Measurements from ENCODE around the gene FBLN7. TPM values are rescaled to one million over a fixed set of nuclear protein-coding genes. Genes with fewer than 3 reads are reported as not detected.
"Not testable (repeated sequence)": the region's sequence is repeated elsewhere in the genome, so short reads cannot be mapped to it uniquely, and the experiment has no call there.

FBLN7 gene
- total and polyA plus RNA-seq, 8 donors: 2.6 to 19.1 (median 13.3) TPM

- H3K36me3 ChIP-seq: peaks cover 0 to 61% of the 10 kb centered on the region in 2 donors
- ATAC-seq (peak; percentile 45), DNase-seq (no peak)
- intact Hi-C loops (cut with DNase I): no loop called here
- H3K4me3 ChIP-seq: no peak overlapping the region
- no peak overlapping the region for H3K27ac ChIP-seq
- TF ChIP-seq, protein P1, sequence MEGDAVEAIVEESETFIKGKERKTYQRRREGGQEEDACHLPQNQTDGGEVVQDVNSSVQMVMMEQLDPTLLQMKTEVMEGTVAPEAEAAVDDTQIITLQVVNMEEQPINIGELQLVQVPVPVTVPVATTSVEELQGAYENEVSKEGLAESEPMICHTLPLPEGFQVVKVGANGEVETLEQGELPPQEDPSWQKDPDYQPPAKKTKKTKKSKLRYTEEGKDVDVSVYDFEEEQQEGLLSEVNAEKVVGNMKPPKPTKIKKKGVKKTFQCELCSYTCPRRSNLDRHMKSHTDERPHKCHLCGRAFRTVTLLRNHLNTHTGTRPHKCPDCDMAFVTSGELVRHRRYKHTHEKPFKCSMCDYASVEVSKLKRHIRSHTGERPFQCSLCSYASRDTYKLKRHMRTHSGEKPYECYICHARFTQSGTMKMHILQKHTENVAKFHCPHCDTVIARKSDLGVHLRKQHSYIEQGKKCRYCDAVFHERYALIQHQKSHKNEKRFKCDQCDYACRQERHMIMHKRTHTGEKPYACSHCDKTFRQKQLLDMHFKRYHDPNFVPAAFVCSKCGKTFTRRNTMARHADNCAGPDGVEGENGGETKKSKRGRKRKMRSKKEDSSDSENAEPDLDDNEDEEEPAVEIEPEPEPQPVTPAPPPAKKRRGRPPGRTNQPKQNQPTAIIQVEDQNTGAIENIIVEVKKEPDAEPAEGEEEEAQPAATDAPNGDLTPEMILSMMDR (IDR thresholded peaks at IDR 0.05): no peak
- H3K27me3 ChIP-seq: no peaks in the 10 kb centered on the region
- no peaks in the 10 kb centered on the region for H3K9me3 ChIP-seq
- H3K4me1 ChIP-seq: peaks cover 0 to 15% of the 10 kb centered on the region in 2 donors
These were observed 42.5 kb upstream of the FBLN7 start for GRCh38 chr2:112095681-112096080.

- no peaks in the 10 kb centered on the region for H3K9me3 ChIP-seq
- intact Hi-C loops (cut with DNase I): no loop called here
- no peak overlapping the region for H3K27ac ChIP-seq
- no peak for DNase-seq
- peaks cover 0 to 15% of the 10 kb centered on the region in 2 donors for H3K4me1 ChIP-seq
- H3K27me3 ChIP-seq: no peaks in the 10 kb centered on the region
- TF ChIP-seq, protein P1 (IDR thresholded peaks at IDR 0.05): no peak
- peak; percentile 36 for ATAC-seq
- H3K4me3 ChIP-seq: no peak overlapping the region
- H3K36me3 ChIP-seq: peaks cover 0 to 61% of the 10 kb centered on the region in 2 donors
These were observed 42.1 kb upstream of the FBLN7 start for GRCh38 chr2:112096098-112096497.

DNA sequence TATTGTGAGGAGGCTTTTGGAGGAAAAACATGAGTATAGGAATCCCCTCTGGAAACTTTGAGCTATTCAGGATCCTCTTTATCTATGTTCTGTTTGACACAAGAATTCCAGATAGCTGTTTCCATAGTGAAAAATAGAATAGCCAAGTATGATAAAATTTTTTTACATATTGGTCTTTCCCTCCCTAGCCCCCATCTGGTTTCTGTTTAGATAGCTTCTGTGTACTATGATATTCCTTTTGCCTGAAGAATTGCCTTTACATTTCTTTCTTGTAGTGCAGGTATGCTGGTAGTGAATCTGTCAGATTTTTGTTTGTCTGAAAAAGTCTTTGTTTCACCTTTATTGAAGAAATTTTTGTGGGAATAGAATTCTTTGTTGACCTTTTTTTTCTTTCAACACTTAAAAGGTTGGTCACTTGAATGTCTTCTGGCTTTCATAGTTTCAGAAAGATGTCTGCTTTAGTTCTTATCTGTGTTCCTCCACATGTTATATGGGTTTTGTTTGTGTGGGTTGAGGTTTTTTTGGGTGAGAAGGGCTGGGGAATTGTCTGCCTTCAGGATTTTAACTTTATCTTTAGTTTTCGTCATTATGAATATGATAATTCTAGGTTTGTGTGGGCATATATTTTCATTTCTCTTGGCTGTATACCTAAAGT is 29.9 kb upstream of the FBLN7 start:
- intact Hi-C loops (cut with DNase I): no loop called here
- ATAC-seq: no peak
- DNase-seq: no peak
- Histone ChIP-seq H3K4me3 (no peak overlapping the region), H3K4me1 (no peaks in the 10 kb centered on the region), H3K27ac (no peak overlapping the region), H3K36me3 (peaks cover 6 to 96% of the 10 kb centered on the region in 2 donors), H3K27me3 (no peaks in the 10 kb centered on the region), H3K9me3 (peaks cover 0 to 17% of the 10 kb centered on the region in 2 donors)
- TF ChIP-seq, protein P1 (IDR thresholded peaks at IDR 0.05): no peak

- peaks cover 0 to 17% of the 10 kb centered on the region in 2 donors for H3K9me3 ChIP-seq
- no peaks in the 10 kb centered on the region for H3K27me3 ChIP-seq
- TF ChIP-seq, protein P1 (IDR thresholded peaks at IDR 0.05): no peak
- H3K4me1 ChIP-seq: no peaks in the 10 kb centered on the region
- intact Hi-C loops (cut with DNase I): no loop called here
- H3K27ac ChIP-seq: no peak overlapping the region
- H3K4me3 ChIP-seq: no peak overlapping the region
- H3K36me3 ChIP-seq: peaks cover 6 to 87% of the 10 kb centered on the region in 2 donors
- DNase-seq (no peak), ATAC-seq (no peak)
These were observed 28.9 kb upstream of the FBLN7 start for GRCh38 chr2:112109278-112109677.

- Histone ChIP-seq H3K4me1 (no peaks in the 10 kb centered on the region), H3K36me3 (peaks cover 6 to 79% of the 10 kb centered on the region in 2 donors), H3K9me3 (peaks cover 0 to 17% of the 10 kb centered on the region in 2 donors), H3K4me3 (no peak overlapping the region), H3K27me3 (no peaks in the 10 kb centered on the region), H3K27ac (no peak overlapping the region)
- ATAC-seq: no peak
- no peak for DNase-seq
- TF ChIP-seq, protein P1 (IDR thresholded peaks at IDR 0.05): no peak
- intact Hi-C loops (cut with DNase I): no loop called here
These were observed 27.2 kb upstream of the FBLN7 start for GRCh38 chr2:112110966-112111365.

GRCh38 chr2:112113354-112113753 is 24.8 kb upstream of the FBLN7 start:
- Histone ChIP-seq H3K9me3 (peaks cover 0 to 16% of the 10 kb centered on the region in 2 donors), H3K36me3 (peaks cover 2 to 79% of the 10 kb centered on the region in 2 donors)
- H3K27ac ChIP-seq; ATAC-seq; H3K27me3 ChIP-seq; DNase-seq; H3K4me1 ChIP-seq; H3K4me3 ChIP-seq; intact Hi-C loops (cut with DNase I): not testable (repeated sequence)

Measured in left lung (tissue), 10 donors.